Measurements from ENCODE around the gene CPXM2.

Gene CPXM2

DNA sequence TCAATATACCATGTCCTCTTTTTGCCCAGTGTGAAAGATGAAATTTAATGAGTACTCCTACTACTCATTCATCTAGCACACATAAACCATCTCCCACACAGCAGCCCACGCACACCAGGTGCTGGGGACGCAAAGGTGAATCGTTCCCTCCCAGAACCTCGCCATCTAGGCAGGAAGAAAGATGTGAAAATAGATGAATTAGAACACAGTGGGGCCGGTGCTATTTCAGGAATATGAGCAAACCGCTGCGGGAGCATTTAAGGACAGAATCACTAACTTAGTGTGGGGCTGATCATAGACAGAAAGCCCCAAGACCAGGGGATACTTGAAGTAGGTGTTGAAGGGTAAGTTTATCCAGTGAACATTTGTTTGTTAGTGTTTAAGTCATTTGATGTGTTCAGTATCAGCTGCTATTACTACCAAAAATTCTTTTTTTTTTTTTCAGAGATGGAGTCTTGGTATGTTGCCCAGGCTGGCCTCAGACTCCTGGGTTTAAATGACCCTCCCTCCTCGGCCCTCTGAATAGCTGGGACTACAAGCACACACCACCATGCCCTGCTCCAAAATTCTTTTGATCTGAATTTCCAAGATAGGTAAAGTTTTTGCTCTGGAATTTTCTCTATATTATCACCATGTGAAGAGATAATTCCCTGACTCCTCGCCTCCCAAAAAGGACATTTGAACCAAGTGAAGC is 48.8 kb downstream of the CPXM2 start:
- no peak for DNase-seq

DNA sequence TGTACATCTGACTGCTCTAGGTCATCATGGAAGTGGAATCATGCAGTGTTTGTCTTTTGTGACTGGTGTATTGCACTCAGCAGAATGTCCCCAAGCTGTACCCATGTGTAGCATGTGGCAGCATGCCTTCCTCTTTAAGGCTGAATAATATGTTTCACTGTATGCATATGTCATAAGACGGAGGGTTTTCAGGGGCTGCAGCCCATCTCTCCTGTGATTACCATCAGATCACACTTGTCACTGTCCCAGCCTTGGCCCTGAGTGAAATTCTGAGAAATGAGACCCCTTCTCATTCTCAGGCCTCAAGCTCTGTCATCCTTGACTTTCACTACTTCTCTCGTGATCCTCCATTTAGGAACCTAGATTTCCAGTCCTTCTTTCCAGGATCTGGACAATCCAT is 50.0 kb downstream of the CPXM2 start:
- DNase-seq = no peak

DNA sequence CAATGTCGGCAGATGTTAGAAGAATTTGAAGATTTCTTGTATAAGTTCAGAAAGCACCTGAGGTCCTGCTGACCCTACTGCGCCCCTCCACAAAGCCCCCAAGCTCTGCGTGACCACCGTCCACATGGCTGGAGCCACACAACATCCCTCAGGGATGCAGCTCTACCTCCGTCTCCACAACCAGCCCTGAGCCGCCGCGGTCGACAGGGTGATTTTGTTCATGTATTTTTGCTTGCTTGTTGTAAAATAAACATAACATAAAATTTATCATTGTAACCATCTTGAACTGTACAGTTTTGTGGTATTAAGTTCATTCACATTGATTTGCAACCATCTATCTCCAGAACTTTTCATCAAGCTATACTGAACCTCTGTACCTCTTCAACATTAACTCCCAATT is 50.5 kb downstream of the CPXM2 start:
- DNase-seq = no peak

DNA sequence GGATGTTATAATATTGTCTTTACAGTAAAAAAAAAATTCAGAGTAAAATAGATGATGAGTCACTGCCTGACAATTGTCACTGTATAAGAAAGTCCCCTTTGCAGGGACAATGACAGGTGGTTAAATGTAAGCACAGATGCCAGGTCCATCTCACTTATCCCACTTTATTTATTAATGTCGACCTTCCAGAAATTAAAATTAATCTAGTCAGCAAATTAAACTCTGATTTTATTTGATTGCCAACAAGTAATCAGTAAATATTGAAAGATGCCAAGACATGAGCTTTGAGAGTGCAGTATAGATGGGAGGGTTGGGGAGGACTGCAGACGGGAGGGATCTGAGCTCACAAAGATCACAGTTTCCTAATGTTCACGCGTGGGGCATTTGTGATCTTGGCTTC is 50.9 kb downstream of the CPXM2 start:
- DNase-seq = no peak

DNA sequence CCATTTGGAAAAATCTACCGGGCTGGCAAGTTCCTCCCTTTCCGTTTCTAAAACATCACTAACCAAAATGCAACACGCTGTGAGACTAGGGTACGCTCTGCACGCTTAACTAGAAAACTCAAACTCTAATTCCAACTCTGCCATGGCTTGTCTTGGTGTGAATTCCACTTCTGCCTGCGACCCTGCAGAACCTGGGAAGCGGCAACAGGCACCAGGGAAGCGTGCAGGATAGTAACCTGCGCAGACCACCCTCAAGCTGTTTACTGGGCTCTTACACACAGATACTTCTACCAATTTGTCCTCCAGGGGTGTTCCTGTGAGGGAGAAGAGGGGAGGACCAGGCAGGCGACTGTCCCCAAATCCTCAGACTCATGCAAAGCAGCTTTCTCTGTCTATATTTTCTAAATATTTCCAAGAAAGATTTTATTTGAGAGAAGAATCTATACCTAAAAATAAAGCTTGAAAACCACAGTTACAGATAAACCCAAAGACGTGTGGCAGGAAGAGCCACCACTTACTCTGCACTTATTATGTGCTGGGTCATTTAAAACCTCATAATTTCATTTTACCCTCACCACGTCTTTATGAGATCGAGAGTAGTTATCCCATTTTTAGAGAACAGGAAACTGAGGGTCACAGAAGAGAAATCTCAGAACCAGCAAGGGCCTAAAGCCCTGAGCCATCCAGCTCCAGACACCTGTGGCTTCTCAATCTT is 52.9 kb downstream of the CPXM2 start:
- no peak for DNase-seq

DNA sequence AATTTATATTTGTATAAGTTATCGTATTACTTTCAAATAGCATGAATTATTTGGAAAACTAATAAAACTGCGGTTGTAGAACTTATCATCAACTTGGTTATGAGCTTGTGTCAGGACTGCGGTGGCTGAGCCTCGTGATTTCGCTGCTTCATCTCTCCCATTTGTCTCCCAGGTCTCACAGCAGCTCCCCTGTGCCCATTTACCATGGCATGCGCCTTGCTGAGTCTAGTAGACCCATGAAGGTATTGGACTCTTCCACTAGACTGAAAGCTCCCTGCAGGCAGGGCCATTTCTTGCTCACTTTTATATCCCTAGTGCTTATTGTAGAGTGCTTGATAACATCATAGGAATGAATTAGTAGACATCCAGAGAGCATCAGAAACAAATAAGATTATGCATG is 53.9 kb downstream of the CPXM2 start:
- DNase-seq = no peak

DNA sequence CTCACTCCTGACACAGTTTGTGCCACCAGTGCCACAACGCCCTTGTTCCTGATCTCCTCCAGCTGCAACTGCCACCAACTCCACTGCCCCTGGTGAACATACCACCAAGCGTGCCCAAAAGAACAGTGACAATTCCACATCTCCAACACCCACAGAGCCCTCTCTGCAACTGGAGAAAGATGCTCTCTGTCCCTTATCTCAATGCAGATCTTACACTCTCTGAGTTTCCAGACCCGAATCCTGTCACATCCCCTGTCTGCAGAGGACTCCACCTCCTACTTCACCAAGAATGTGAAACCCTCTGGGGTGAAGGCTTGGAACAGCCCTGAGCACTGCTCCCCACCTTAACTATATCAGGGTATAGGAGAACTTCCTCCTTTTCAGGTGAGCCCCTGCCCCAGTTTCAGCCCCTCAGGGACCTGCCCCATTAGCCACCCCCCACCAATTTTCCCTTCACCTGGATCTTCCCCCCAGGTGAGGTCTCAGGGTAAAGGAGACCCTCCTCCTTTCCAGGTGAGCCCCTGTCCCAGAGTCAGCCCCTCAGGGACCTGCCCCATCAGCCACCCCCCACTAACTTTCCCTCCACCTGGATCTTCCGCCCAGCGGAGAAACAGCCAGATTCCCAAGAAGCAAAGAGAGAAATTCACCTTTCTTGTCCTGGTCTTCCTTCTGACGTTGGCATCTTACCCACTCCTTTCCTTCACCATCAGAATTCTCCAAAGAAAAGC is 55.0 kb downstream of the CPXM2 start:
- no peak for DNase-seq

DNA sequence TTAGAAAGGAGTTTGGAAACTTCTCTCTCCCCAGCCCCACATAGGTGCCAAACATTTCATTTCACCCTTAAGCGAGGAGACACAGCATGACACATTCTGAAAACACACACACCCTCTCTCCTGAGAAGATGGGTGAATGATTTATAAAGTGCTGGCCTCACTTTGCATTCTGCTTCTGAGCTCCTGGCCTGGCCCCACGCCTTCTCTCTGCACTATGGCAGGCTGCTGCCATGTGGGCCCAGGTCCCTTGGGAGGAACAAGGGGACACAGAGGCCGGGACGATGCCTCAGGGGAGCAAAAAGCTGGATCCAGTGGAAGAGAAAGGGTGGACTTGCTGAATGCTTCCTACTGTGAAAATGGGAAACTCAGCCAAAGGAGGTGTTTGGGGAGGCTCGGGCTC is 56.0 kb downstream of the CPXM2 start:
- no peak for DNase-seq

DNA sequence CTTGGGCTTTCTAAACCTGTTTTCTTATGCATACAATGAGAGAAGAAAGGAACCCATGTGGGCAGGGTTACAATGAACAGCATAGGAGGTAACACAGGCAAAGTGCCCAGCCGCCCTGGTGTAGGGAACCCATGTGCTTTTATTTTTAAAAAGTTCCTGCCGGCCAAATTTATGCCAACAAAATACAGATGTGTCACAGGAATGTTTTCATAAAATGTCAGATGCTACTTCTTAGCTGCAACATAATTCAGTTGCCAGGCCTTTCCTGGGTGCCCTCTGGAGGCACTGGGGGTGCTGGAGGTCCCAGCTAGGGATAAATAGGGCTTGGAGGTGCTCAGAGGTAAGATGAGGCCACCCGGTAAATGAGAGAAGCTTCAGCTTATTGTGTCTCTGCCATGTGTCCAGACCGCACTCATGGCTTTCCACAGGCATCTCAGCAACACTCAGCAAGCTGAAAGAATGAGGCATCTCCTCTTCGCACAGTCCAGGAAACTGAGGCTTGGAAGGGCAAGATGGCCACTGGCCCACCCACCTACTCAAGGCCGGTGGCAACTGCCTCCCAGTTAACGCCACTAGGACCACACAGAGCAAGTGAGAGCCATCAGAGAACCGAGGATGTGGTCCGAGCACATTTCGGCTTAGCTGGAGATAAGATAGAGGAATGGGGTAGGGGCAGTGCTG is 58.3 kb downstream of the CPXM2 start:
- DNase-seq = no peak

DNA sequence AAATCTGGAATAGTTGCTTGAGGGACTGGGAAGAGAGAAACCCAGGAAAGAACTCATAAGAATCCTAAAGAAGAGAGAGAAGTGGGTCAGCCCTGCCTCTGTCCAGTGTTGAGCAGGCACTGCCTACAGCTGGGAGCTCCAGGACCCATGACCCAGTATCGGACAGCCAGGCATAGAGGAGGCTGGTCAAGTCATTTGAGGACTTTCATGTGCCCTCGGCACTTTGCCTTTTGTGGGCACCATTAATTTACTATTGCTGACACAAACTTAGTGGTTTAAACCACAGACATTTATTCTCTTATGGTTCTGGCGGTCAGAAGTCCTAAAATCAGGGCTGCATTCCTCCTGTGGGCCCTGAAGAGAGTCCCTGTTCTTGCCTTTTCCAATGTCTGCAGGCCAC is 60.3 kb downstream of the CPXM2 start:
- DNase-seq = no peak

DNA sequence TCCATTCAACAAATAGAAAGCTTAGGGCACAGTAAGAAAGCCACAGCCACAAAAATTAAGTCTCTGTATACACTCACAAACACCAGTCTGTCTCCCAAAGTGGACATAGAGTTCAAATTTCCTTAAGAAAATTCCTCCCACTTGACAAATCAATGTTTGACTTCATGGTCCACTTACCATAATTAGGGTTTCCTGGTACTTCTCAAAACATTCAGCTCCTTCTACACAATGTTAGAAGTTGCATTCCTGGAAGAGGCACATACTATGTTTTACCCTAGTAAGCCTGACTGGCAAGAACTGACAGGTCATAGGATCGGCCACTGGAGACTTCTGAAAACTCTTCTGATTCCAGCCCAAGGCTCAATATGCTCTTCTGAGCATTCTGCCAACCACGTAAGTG is 70.5 kb downstream of the CPXM2 start:
- DNase-seq = no peak

DNA sequence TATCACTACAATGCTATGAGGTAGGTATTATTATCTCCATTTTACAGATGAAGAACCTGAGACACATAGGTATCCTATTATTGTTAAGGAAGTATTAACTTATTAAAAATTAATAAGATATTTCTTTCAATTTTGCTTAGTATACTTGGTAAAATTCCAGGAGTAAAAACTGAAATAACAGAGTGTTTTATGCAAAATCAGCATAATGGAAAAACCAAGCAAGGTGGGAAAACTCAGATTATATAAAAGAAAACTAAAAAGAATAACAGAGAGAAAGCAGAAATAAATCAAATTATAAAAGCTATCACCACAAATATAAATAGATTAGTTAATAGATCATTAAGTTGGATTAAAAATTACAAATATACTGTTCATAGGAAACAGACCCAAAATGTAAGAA is 82.0 kb downstream of the CPXM2 start:
- no peak for DNase-seq

DNA sequence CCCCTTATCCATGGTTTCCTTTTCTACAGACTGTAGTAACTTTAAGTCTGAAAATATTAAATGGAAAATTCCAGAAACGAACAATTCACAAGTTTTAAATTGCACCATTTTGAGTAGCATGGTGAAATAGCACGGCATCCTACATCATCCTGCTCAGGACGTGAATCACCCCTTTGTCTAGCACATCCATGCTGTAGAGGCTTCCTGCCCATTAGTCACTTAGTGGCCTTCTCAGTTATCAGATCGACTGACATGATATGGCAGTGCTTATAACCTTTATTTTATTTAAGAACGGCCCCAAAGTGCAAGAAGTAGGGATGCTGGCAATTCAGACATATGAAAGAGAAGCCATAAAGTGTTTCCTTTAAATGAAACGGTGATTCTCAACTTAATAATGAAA is 82.7 kb downstream of the CPXM2 start:
- no peak for DNase-seq

DNA sequence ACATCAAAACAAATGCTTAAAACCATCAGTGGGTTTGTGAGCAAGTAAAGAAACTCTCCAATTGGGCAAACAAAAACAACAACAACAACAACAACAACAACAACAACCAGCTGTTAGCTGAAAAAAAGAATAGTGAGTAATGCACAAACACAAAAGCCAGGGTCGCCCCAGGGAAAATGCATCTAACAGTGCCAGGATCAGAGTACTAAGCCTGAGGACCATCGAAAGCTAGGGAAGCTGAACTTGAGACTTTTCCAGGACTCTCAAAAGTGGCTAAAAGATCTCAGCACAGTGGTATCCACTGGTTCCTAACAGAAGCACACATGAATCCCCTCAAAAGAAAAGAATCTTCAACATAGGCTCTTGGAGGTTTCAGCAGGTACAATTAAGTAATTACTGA is 83.3 kb downstream of the CPXM2 start:
- no peak for DNase-seq

DNA sequence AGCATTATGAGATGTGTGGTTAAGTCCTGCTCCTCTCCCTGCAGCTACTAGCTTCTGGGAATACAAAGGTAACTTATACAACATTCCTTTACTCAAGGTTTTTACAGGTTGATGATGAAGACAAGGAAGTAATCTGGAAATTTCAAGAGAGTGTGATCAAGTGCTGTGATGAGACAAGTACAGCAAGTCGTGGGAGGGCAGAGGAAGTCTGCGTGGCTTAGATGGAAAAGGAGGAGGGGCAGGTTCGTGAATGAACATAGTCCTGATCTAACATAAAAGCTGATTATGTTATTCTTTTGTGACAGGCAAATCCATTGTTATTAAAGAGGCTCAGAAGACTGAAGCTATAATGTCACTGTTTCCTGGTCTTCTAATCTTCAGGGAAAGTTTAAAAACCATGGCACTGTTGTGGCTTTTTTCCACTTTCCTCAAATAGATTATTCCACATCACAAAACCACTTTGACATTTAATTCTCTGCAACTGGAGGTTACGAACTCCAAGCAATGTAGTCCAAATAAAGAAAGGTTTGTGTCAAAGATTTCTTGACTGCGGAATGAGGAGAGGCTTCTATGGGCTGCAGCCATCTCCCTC is 84.1 kb downstream of the CPXM2 start:
- DNase-seq = no peak

DNA sequence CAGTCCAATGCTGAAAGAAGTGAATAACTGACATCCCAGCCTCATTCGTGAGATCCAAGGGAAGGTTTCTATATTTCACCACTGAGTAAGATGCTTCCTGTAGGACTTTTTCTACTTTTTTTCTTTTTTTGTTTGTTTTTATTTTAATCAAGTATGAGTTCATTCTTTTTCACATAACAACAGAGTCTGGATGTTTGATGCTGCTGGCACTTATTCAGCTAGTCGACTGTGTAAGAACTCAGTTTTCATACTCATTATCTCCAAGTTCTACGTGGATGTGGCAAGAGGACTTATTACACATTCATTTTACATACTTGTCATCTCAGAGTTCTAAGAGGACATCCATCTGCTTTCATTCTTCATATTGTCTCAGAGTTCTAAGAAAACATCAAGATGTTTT is 86.9 kb downstream of the CPXM2 start:
- DNase-seq = no peak

DNA sequence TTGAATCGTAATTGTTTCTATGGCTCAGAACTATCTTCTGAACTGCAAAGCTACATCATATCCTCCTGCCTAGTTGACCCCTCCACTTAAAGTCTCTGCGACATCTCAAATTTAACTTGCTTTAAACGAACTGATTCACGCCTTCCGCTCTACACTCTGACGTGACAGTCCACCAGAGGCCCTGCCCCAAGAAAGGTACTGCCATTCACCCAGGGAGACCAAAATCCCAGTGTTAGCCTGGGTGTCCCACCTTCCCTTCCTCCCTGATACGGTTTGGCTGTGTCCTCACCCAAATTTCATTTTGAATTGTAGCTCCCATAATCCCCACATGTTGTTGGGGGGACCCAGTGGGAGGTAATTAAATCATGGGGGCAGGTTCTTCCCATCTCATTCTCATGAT is 90.8 kb downstream of the CPXM2 start:
- DNase-seq = no peak

DNA sequence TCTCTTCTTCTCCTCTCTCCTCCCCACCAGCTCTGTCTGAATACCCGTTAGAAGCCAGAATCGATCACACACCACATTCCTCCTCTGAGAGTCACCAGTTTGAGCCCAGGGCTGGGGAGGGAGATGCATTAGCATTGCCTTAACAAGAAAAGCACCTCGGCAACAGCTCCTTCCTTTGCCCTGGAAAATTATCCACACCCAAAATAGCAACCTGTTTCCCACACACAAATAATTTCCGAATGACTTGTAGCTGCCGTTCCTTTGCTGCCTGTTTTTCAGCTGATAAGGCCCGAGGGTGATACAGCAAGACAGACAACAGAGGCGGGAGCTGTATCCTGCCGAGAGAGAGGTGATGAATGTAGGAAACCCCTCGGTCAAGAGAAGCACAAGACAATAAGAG is 91.3 kb downstream of the CPXM2 start:
- DNase-seq = no peak

DNA sequence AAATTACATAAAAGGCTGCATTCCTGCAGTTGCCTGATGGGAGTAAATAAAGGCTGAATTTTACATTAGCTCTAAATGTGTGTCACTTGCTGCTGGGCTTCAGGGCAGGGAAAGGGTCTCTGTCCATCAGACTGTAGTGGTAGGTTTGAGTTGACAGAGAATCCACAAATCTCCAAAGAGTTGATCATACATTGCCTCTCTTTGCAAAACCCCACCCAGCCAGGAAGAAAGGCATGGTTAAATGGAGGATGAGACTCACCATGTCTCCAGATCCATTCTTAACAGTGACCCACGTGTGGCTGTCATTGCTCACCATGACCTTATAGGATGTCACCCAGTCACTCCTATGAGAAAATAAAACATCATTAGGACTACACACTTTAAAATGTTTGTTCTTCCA is 92.8 kb downstream of the CPXM2 start:
- no peak for DNase-seq

DNA sequence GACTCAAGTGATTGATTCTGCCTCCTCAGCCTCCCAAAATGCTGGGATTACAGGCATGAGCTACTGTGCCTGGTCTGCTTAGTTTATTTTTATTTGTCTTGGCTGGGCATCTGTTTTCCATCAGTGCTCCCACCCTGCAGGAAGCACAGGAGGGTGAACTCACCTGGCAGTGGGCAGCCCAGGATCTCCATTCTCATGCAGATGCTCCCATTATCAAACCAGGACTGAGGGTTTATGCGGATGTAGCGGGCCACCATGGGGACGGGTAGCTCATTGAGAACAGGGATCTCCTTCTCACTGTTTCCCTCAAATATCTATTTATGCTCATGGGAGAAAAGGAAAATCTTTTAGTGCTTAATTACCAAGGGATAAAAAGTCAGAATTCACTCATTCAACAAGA is 93.8 kb downstream of the CPXM2 start:
- DNase-seq = no peak

DNA sequence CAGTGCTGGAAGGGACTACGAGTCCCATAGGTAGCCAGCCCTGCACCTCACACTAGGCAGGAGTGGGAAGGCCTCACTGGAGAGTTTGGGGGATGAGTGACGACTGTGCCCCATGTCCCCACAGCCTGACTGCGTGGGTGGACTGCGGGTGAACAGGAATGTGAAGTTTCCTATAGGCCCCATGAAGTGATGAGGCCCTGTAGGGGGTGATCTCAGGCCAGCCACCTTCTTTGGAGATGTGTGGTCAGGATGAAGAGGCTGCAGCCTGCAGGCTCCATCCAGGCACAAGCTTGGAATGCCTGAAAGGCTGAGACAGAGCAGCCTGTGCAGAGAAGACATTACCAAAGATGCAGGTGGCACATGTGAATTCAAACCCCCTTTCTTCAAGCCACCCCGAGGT is 94.9 kb downstream of the CPXM2 start:
- no peak for DNase-seq

DNA sequence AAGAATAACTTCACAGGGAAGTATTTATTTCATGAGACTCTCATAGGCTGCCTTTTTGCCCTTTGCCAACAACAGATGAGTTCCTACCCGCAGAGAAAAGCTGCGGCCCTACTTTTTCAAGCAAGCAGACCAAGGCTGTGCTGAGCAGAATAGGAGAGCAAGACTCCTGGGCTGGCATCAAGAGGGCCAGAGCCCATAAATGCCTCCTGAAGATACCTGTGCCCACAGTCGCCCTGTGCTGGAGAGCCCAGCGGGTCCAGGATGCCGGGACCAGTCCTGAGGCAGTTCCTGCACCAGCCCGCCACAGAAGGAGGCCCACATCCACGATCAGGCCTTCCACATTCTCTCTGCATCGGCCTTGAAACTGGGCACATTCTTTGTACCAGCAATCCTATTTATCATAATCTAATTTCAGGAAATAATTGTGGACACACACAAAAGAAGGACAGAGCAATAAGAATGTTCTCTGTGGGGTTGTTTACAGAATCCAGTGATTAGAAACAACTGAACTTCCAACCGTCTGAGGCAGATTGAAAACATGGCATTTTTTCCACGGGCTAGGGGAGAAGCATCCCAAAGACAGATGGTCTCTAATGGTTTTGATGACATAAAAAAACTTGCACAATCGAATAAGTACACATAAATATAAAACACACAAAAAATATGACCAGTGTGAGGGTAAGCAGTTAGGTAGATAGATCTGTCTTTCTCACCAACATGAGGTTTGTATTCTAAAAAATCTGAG is 95.6 kb downstream of the CPXM2 start:
- no peak for DNase-seq
